ENCODE data around the gene NPAS3.
A peak's percentile ranks its signal among the peaks of the same experiment; 100 is the strongest.

NPAS3 gene

DNA sequence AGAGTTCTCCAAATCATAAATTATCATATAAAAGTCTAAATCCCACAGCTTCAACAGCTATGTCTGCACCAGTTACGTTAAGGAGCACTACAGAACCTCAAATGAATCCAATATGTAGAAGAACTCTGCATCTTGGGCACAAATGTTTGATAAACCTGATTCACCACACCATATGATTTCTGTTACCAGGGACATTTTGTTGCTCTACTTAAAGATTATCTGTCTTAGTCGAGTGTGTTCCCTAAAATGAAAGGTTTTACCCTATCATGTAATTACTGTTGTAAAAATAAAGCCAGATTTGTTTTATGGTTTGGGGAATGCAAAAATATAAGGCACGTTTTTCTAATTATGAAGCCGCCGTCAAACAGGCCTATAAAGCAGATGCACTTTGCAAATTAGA lies 649.1 kb downstream of the NPAS3 start:
- DNase-seq (ENCODE audit: low spot score) = no peak

DNA sequence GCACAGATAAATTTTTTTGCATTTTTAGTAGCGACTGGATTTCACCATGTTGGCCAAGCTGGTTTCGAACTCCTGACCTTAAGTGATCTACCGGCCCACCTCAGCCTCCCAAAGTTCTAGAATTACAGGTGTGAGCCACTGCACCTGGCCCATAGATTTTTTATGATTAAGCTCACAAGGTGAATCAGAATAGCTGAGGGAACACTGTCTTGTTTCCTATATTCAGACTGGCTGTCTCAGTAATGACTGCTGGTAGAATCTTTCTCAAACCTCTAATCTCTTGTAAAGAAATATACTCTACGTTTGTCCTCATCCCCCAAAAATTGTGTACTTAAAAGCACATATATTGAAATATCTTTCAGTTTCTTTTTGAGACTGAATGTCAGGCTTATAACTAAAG lies 650.1 kb downstream of the NPAS3 start:
- DNase-seq (ENCODE audit: low spot score) = no peak

DNA sequence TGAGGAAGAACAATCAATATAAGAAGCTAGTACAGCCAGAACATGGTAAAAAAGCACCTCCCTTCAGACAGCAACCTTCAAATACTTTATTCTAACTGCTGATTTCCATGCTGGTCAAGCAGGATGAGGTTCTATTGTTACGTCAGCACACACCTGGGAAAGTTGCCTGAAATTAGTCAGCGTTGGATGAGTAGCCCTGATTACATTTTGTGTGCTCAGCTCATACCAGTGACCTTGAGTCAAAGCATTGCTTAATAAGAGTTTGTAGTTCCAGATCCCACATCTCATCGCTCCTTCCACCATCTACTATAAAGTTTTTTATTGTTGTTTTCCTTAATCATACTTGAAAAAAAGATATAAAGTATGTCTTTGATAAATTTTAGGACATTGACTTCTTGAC lies 650.7 kb downstream of the NPAS3 start:
- no peak for DNase-seq (ENCODE audit: low spot score)

DNA sequence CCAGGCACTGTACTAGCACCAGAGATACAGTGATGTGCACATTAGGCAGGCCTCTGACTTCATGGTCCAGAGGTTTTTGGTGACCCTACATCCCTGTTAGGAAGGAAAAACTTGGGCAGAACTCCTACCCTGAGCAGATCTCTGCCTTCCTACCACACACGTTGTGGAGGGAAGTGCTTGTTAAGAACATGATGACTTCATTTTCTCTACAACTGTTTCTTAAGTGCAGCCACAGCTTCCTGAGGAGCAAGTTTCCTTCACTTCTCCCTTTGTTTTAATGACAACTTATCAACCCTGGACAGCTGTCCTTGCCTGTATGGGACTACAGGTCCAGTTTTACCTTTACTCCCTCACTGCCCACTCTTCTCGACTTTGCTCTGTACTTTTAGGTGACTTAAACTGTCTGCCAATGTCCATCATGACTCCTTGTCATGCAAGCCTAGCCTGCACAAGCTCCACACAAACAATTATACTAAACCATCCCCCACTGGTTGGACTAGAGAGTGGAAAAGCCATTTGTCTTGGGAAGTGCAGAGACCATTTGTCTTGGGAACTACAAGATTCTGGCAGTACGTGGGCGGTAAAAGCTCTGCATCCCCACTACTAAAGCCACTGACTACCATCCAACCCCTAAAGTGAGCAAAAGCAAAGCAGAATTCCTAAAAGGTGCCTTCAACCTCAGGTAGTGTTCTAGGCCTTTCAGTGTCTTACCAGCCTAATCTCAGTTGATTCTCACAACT lies 652.4 kb downstream of the NPAS3 start:
- no peak for DNase-seq (ENCODE audit: low spot score)

DNA sequence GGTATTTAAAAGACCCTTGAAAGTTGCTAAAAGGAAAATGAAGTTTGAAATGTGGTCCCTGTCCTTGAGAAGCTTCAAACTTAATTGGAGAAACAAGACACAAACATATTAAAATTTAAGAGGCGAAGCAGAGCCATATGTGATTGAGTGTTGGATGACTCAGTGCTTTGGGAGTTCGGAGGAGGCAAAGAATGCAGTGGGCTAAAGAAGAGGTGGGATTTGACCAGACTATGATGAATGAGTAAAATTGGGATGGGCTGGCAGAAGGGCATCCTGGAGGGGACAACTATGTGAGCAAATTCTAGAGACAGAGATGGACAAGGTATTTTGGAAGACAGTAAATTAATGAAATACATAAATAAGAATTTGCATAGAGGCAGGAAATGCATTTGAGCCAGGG lies 653.6 kb downstream of the NPAS3 start:
- no peak for DNase-seq (ENCODE audit: low spot score)

DNA sequence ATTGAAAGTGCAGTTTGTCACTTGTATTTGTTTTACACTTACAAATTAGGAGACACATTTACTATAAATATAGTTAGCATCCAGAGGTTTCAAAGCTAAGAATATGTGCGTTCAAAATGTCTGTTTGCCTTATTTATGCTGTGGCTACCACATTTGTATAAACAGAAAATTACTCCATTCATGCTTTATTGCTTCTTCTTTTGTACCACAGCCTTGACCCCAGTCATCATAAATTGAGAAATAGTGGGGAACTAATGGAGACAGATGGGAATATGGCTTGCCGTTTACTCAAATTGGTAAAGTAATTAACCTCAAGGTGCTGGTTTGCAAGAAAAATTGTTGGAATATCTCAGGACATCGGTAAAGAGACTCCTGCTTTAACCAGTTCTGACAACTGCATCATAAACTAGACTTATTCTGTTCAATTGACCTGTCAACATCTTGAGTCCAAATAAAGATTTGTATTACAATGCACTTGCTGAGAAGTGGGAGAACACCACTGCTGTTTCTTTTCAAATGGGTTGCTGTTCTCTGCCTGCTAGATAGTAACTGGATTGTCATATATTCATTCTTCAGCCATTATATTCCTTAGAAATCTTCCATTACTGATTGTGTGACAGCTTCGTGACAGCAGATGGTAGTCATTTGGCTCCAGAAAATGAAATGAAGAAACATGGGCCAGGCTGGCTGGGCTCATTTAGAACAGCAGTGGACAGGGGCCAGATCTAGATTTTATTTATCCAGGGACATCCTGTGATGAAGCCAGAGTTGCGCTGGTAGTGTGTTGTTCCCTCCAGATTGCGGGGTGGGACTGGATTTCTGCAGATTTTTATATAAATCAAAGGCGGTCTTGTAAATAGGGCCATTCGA lies 657.8 kb downstream of the NPAS3 start:
- DNase-seq (ENCODE audit: low spot score) = no peak

DNA sequence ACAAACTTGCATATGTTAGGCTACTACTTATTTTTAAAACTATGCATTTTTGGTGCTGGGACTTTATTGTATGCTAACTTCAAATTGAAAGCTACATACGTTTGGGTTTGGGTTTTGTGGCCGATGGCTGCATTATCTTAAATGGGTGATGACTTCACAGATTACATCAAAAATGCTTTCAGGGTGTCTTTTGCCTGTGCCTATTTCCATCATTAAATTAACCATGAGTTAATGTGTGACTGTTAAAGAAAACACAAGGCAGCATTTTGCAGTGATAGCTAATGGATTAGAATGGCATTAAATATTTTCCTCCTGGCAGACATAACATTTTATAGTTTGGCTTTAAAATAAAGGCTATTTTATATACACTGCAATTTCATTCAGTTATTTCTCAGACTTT lies 659.9 kb downstream of the NPAS3 start:
- DNase-seq (ENCODE audit: low spot score) = no peak

DNA sequence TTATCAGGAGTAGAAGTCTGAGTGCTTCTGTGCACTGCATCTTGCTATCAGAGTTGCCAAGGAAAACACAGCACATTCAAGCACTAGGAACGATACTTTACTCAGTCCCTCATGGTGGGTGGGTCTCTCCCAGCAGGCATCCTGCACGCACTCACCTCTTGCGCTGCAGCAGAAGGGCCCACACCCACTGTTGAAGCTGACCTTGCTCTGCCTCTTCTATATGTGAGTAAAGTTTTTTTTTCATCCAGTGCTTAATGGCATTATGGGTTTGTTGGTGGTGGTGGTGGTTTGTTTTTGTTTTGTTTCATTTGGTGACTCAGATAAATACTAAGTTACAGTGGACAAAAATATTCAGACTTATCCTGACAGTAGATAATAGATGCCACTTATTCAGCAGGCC lies 663.7 kb downstream of the NPAS3 start:
- DNase-seq (ENCODE audit: low spot score) = no peak

DNA sequence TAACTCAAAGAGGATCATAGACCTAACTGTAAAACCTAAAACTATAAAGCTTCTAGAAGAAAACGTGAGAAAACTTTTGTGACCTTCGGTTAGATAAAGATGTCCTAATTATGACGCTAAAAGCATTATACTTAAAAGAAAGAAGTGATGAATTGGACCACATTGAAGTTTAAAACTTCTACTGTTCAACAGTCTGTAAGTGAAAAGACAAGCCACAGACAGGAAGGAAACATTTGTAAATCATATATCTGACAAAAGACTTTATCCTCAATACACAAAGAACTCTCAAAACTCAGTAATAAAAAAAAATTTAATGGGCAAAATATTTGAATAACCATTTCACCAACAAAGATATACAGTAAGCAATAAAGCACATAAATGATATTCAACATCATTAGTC lies 667.9 kb downstream of the NPAS3 start:
- DNase-seq (ENCODE audit: low spot score) = no peak

DNA sequence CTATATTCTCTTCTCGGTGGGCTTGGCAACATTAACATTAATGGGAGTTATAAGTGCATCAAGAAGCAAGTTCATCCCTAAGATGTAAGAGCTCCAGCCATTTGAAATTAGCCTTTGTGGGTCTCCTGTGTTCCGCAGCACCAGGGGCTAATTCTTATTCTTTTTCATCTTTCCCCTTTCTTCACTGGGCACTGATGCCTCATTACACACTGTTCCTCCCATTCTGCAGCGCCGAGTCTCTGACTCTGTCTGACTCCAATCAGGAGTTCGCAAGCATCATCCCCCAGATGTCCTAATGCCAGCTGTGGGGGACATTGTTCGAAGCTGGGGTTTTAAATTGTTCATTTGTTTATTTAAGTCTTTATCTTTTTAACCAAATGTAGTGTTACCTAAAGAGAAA lies 670.9 kb downstream of the NPAS3 start:
- no peak for DNase-seq (ENCODE audit: low spot score)

DNA sequence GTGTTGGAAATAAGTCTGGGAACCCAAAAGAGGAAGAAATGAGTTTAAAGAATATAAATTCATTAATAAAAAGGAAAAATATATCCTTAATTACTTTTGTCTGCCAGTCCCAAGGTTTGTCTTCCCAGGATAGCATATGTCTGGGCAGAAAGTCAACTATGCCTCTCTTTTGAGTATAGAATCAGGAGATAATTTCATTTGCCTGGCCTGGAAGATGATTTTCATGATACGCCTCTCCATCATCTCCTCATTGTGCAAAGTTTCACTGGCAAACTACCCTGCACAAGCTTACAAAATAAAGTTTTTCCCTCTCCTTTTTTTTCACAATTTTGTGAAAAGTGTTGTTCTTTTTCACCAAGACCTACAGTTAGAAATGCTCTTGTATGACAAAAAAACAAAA lies 671.4 kb downstream of the NPAS3 start:
- DNase-seq (ENCODE audit: low spot score) = no peak

DNA sequence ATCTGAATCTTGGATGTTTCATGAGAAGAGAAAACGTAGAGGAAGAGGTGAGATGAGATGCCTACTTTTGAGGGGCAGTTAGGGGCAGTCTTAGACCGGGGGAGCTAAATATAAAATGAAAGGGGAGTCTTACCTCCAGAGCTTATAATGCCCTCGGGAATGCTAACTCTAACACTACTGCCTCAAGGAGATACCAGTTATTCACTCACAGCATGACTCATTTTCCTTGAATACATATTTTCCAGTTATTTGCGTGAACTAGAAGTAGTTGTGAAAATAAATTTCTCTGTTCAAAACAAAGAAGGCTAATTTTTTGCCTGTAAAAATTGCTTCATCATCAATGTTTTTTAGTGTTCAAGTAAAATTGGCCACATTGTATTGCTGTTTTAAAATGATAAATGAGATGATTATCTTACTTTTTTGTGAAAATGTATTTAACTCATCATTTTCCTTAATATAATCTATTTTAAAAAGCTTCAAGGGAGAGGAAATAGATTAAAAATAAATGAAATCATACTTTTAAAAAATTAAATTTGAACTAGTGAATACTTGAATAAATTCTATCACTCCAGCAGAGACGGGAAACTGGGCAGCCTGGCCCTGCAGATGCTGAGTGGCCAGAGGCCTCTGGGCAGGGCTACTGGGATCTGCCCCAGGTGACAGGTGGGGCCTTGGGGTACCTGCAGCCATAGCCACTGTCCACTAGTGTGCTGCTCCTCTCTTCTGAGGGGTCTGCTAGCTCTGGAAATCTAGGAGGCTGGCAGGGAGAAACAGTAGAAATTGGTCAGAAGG lies 672.9 kb downstream of the NPAS3 start:
- peak; percentile 29 for DNase-seq (ENCODE audit: low spot score)

DNA sequence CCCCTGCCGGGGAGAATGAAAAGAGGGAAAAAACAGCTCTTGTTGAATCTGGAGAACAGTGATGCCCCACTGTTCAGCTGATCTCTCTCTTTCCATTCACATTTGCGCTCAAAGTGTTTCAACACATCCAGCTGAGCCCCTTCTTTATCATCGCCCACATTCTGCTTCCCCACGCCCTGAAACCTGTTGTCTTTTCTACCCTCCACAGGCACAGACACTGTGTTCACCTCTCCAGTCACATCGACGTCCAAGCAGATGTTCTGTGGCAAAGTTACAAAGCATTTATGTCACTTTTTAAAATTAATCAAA lies 673.5 kb downstream of the NPAS3 start:
- DNase-seq (ENCODE audit: low spot score) = no peak

DNA sequence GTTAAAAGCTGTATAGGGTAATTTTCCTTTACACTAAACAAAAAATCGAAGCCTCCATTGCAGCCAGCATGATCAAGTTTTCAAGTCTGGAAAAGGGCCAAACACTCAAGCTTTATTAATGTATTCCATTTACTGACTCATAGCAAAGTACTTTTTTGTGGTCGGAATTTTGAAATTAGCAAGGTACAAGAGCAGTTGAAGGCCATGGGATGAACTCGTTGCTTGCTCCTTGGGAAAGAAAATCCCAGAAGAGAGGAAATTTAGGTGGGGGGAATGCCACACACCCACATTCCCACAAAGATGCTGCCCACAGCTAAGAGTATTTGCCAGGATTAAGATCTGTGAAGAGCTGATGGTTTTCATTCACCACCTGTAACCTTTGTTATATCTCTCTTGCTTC lies 678.5 kb downstream of the NPAS3 start:
- no peak for DNase-seq (ENCODE audit: low spot score)

DNA sequence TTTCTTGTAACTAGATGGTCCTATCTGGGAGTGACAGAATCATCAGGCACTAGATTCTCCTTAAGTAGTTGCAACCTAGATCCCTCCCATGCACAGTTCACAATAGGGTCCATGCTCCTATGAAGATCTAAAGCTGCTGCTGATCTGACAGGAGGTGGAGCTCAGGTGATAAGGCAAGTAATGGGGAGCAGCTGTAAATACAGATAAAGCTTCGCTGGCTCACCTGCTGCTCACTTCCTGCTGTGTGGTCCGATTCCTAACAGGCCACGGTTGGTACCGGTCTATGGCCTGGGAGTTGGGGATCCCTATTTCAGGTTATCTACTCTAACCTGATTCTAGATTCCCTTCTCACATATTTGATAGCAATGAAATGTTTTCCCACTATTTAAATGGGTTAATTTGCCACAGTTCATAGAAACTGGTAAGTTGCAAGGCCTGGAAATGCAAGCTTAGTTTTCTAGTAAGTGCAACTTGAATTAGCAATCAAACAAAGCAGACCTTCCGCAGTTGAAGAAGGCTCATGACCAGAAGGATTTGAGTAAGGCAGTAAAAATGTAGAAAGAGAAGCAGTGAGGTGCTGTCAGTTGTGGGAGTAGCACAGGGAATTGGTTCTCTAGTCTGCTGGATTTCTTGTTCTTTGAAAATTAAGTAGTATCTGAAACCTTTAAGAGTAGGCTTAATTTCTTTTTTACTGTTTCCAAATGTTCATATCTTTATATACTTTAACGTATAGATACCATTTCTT lies 679.9 kb downstream of the NPAS3 start:
- no peak for DNase-seq (ENCODE audit: low spot score)

DNA sequence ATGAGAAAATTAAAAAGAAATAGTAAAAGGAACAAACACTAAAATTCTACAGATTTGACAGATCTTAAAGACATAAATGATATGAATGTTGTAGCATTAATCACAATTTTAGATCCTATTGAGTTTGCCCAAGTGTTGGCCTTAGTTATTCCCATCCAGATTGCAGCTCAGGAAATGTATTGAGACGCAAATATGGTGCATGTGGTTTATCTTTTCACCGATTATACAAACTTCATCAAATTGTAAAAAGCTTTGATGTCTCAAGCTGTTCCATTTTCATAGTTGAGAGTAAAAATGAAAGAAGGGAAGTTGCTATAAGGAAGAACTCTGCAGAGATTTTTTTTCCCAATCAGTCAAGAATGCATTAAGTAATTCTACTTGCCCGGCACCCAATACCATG lies 683.8 kb downstream of the NPAS3 start:
- DNase-seq (ENCODE audit: low spot score) = no peak

DNA sequence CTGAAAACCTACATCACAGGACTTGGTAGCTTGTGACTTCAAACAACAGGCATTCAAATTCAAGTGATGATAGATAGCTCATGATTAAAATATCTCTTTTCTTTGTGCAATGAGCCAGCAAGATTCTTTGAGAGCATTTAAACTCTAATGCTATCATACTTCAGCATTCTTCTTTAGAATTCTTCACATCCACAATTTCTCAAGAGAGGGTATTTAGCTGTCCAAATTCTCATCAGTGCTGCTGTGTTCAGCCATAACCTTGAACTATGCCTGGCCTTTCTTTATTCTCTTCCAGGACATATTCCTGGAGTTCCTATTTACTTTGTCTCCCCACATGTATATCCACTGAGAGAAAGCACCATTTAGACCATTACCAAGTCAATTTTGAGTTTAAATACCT lies 691.1 kb downstream of the NPAS3 start:
- DNase-seq (ENCODE audit: low spot score) = no peak

DNA sequence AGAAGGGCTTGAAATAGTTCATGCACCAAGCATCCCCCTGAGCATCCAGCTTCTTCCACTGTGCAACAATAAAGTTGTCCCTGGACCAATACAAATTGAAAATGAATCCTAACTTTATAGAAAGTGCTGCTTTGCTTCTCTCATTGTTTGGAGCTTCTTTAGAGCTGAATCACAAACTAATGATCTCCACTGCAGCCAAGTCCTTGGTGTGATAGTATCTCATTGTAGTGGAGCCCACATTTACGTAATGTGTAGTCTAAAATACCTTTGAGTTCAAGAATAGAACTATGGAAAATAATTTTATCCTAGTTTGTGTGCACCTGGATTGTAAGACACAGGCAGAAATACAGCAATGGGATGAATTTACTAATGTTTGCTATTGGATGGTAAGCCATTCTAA lies 692.3 kb downstream of the NPAS3 start:
- no peak for DNase-seq (ENCODE audit: low spot score)

DNA sequence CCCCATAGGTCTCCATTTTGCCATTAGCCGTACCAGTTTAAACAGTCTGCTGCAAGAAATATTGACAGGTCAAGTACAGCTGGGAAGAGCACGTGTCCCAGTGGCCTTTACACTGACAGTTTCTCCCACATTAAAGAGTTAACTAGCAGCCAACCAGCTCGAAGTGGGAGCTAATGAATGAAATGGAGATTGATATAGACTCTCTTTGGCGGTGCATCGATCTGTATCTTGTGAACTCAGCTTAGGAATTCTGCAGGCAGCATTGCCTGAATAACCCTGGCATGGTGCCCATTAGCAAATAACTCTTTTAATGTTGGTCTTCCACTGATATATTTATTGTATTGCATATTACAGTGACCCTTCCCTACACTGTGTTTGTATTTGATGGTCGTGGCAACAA lies 692.8 kb downstream of the NPAS3 start:
- no peak for DNase-seq (ENCODE audit: low spot score)

DNA sequence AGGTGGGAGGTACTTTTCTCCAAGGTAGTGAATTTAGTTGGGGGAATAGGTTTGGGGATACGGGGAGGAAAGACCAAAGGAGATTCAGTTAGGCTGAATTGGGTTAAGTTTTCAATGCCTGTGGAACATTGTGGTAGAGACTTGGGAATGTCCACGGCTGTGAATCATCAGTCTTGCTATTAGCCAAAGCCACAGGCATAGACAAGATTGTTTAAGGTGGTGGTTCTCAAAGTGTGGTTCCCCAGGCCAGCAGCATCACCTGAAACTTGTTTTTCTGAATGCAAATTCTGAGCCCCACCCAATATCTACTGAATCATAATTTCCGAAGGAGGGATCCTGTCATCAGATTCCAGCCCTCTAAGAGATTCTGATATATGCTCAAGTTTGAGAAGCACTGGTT lies 696.0 kb downstream of the NPAS3 start:
- no peak for DNase-seq (ENCODE audit: low spot score)

DNA sequence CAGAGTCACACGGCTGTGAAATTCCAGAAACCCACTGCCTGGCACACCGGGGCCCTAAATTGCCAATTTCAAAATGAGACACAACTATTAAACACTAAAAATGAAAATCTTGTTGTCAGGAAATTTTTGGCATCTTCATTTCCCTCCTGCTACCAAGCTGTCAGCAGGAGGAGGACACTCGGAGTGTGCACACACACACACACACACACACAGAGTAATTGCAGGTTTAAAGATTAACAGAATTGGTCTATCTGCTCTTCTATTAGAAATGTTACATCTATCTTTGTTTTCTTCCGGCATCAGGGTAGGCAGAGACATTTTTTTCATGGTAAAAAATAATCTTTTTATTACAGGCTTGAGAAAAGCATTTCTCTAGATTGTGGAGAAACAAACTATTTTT lies 698.0 kb downstream of the NPAS3 start:
- no peak for DNase-seq (ENCODE audit: low spot score)

DNA sequence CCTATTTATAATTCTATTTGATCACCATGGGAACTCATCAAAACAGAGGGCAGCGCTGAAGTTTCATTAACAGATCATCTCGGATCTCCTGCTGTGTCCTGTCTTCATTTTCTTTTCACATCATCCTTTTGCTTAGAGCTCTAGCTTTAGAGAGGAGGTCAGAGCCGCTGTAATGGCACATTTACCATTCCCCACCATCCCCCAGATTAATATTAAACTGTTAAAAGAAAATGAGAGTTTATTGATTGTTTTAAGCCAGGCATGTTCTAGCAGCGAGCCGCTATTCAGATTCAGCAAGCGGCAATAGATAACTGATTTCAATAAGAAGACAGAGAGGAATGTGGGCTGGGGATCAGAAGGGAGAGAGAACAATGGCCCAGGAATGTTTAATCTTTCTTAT lies 703.4 kb downstream of the NPAS3 start:
- no peak for DNase-seq (ENCODE audit: low spot score)
